GM20000 (cell line): ENCODE results near the gene STK32C.

Experiments
- DNase-seq: peaks from one replicate; pipeline ENCODE4 v3.0.0; 2012; ENCODE audit warnings: low spot score
- TF ChIP-seq, protein P1 (sequence below): IDR thresholded peaks from 2 replicates; pipeline ENCODE4 v1.5.1; 2012; ENCODE audit warnings: mild to moderate bottlenecking, control low read depth; ENCODE audit errors: extremely low read depth, missing control alignments

STK32C gene

DNA sequence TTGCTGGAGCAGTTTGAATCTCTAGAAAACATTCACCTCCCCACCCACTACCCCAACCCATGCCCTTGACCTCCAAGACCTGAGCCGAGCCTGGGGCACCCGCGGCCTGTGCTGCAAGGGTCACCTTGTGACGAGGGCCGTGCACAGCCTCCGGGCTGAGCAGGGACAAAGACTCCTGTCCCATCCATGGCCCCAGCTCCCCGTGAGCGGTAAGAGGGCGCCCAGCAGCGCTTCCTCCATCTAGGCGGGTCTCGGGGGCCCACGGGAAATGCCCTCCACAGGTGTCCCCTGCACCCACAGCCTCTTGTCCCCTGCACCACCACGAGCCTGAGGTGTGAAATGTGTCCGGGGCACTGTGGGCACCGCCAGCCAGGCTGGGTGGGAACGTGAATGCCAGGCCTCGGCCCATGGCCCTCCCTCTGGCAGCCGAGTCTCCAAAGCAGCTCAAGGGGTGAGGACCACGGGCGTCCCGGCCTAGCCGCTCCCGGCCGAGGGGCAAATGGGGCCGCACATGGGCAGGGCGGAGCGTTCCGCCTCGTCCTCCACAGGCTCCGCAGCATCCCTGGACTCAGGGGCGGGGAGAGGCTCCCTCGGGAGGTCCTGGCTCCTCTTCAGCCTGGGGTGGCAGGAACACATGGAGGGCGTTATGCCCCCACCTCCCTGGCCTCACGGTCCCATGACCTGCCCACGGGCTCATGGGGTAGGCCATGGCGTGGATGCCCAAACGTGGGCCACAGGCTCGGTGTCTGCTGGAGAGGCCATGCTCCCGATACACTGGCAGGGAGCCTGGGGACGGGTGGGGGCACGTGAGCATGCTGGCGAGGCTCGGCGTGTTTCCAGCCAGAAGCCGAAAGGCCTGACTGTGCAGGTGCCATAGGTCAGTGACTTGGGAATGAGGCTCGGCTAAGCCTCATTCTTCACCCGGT is 100.0 kb downstream of the STK32C start:
- DNase-seq = no peak
- TF ChIP-seq, protein P1, sequence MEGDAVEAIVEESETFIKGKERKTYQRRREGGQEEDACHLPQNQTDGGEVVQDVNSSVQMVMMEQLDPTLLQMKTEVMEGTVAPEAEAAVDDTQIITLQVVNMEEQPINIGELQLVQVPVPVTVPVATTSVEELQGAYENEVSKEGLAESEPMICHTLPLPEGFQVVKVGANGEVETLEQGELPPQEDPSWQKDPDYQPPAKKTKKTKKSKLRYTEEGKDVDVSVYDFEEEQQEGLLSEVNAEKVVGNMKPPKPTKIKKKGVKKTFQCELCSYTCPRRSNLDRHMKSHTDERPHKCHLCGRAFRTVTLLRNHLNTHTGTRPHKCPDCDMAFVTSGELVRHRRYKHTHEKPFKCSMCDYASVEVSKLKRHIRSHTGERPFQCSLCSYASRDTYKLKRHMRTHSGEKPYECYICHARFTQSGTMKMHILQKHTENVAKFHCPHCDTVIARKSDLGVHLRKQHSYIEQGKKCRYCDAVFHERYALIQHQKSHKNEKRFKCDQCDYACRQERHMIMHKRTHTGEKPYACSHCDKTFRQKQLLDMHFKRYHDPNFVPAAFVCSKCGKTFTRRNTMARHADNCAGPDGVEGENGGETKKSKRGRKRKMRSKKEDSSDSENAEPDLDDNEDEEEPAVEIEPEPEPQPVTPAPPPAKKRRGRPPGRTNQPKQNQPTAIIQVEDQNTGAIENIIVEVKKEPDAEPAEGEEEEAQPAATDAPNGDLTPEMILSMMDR = no peak

- TF ChIP-seq, protein P1 = no peak
- DNase-seq = no peak
These were observed 100.8 kb downstream of the STK32C start for GRCh38 chr10:132206806-132207535.

GRCh38 chr10:132206377-132206745 is 101.4 kb downstream of the STK32C start:
- DNase-seq = no peak
- TF ChIP-seq, protein P1 = no peak

DNA sequence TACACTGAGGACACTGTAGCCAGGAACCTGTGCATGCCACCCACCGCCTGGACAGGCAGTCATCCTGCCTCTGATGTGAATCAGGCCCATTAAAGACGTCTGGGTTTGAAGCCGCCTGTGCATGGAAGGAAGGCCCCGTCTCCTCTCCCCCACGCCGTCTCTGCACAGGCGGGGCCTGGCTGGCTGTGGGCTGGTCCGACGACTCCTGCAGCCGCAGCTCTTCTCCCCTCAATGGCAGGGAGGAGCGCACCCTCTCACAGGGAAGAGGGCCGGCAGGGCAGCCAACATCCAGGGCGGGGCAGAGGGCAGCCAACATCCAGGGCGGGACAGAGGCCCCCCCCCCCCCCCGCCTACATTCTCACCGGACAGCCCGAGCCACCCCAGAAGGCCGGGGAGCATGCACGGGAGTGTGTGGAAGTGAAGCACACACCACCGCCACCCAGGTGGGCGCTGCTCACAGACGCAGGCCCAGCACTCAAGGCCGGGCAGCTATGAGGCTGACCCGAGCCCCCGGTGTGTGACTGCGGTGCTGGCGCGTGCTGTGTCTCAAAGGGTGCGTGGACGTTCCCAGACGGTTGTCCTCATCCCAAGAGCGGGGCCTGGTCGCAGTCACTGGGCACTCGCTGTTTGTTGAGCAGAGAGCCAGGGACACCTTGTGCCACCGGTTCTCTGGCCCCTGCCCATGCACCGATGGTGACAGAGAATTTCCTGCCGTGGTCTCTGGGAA is 101.9 kb downstream of the STK32C start:
- DNase-seq = no peak
- TF ChIP-seq, protein P1 = no peak

- no peak for DNase-seq
- TF ChIP-seq, protein P1 = no peak
These were observed 102.8 kb downstream of the STK32C start for GRCh38 chr10:132204781-132205473.

GRCh38 chr10:132204078-132204780 is 103.5 kb downstream of the STK32C start:
- TF ChIP-seq, protein P1 = no peak
- DNase-seq = no peak
